HCT116 (cell line): ENCODE measurements around the gene AMDHD2. TPM values are rescaled to one million over a fixed set of nuclear protein-coding genes. Genes with fewer than 3 reads are reported as not detected.

ENCODE experiments used
- ATAC-seq: fragments of 200-7000 bp; cut with Tn5 transposase; 2 replicates; pipeline ENCODE4 v1.9.1; 2020; ENCODE audit warnings: mild to moderate bottlenecking, moderate library complexity
- BruUV-seq: library from RNA; stranded (reverse); fragments of 400-500 nt; replicated peaks from 2 replicates; lab custom pipeline; 2021; lab: Mats Ljungman, UMichigan
- CTCF ChIA-PET: fragments of 300-600 bp; sonication (Branson Sonifier 250); formaldehyde crosslinking; loops from one replicate; lab custom pipeline; 2021; ENCODE audit warnings: antibody characterized with exemption; lab: Charles Lee
- POLR2A ChIA-PET: fragments of 300-600, 350-600 bp; sonication (Branson Sonifier 250); formaldehyde crosslinking; loops from one replicate; lab custom pipeline; 2021; ENCODE audit warnings: antibody characterized with exemption; lab: Charles Lee
- RAD21 ChIA-PET, 2 experiments: fragments of 300-600 bp; sonication (Branson Sonifier 250); formaldehyde crosslinking; loops; one replicate each; lab custom pipeline; 2023; ENCODE audit warnings: low total read pairs in 2 of 2; ENCODE audit not compliant: uncharacterized antibody in 2 of 2, unreplicated experiment in 2 of 2, low non-redundant PET in 1 of 2; lab: Charles Lee
- DNase-seq: peaks from one replicate; pipeline ENCODE4 v3.0.0-alpha.2; 2010; ENCODE audit warnings: low read depth, low spot score
- H2AFZ ChIP-seq: fragments of 200-600 bp; shearing (Covaris generic), sonication (generic); 2 replicates; pipeline ENCODE4 v1.6.1; 2017; ENCODE audit warnings: low read depth, mixed run types, mixed read lengths, antibody characterized with exemption, low read length; ENCODE audit not compliant: poor library complexity, severe bottlenecking
- H3K27ac ChIP-seq: 2 replicates; pipeline ENCODE4 v1.5.1; 2012; ENCODE audit warnings: low read depth, low read length
- H3K27me3 ChIP-seq: fragments of 200-600 bp; sonication (generic); 2 replicates; pipeline ENCODE4 v1.6.1; 2016; ENCODE audit warnings: mixed run types, low read length, mixed read lengths; ENCODE audit not compliant: insufficient read depth
- H3K36me3 ChIP-seq, 2 experiments: fragments of 200-500 bp in 1 of 2; fragments of 200-600 bp in 1 of 2; sonication (Bioruptor generic) in 1 of 2; sonication (generic) in 1 of 2; 2 replicates each; pipeline versions ENCODE4 v1.5.1 to v1.6.1; 2014 to 2016; ENCODE audit warnings: low read length in 2 of 2, inconsistent platforms in 1 of 2, mixed read lengths in 1 of 2, mixed run types in 1 of 2; ENCODE audit not compliant: insufficient read depth in 2 of 2, control insufficient read depth in 1 of 2
- H3K4me1 ChIP-seq, 2 experiments: fragments of 200-600 bp in 1 of 2; sonication (generic) in 1 of 2; 2 replicates each; pipeline versions ENCODE4 v1.5.1 to v1.6.1; 2012 to 2017; ENCODE audit warnings: low read length in 2 of 2, inconsistent platforms in 1 of 2, mild to moderate bottlenecking in 1 of 2, mixed read lengths in 1 of 2, mixed run types in 1 of 2, moderate library complexity in 1 of 2; ENCODE audit not compliant: insufficient read depth in 2 of 2, control insufficient read depth in 1 of 2
- H3K4me2 ChIP-seq: fragments of 200-600 bp; sonication (generic); 2 replicates; pipeline ENCODE4 v1.6.1; 2017; ENCODE audit warnings: mixed run types, low read length, mixed read lengths
- H3K4me3 ChIP-seq, 2 experiments: fragments of 200-600 bp in 1 of 2; sonication (generic) in 1 of 2; replicated peaks in 1 of 2; 2 replicates each; pipeline ENCODE4 v1.5.1; 2011 to 2016; ENCODE audit warnings: low read length in 2 of 2, control low read depth in 1 of 2, low read depth in 1 of 2, mild to moderate bottlenecking in 1 of 2, mixed read lengths in 1 of 2, mixed run types in 1 of 2
- H3K79me2 ChIP-seq: fragments of 200-600 bp; sonication (generic); 2 replicates; pipeline ENCODE4 v1.6.1; 2017; ENCODE audit warnings: mild to moderate bottlenecking, mixed run types, low read length, moderate library complexity, mixed read lengths; ENCODE audit not compliant: insufficient read depth
- H3K9ac ChIP-seq: fragments of 200-600 bp; sonication (generic); 2 replicates; pipeline ENCODE4 v1.6.1; 2016; ENCODE audit warnings: low read length, mixed read lengths
- H3K9me2 ChIP-seq: fragments of 200-600 bp; sonication (generic), shearing (Covaris generic); 2 replicates; pipeline ENCODE4 v1.6.1; 2017; ENCODE audit warnings: mixed run types, mild to moderate bottlenecking, moderate library complexity; ENCODE audit not compliant: insufficient read depth
- H3K9me3 ChIP-seq, 2 experiments: fragments of 200-500 bp in 1 of 2; fragments of 200-600 bp in 1 of 2; sonication (Bioruptor generic) in 1 of 2; sonication (generic) in 1 of 2; 2 replicates each; pipeline ENCODE4 v1.6.1; 2014 to 2017; ENCODE audit warnings: low read length in 2 of 2, mixed read lengths in 2 of 2, inconsistent platforms in 1 of 2, low read depth in 1 of 2, mild to moderate bottlenecking in 1 of 2, mixed run types in 1 of 2, moderate library complexity in 1 of 2; ENCODE audit not compliant: control insufficient read depth in 1 of 2, insufficient read depth in 1 of 2
- H4K20me1 ChIP-seq: fragments of 200-600 bp; sonication (generic), shearing (Covaris generic); 2 replicates; pipeline ENCODE4 v1.6.1; 2017; ENCODE audit warnings: mixed run types, mild to moderate bottlenecking, moderate library complexity; ENCODE audit not compliant: insufficient read depth
- ATF3 ChIP-seq: IDR thresholded peaks from 2 replicates; pipeline ENCODE4 v1.6.1; 2012
- CBX3 ChIP-seq: IDR thresholded peaks from 2 replicates; pipeline ENCODE4 v1.6.1; 2012; ENCODE audit warnings: low read depth
- CEBPB ChIP-seq: IDR thresholded peaks from 2 replicates; pipeline ENCODE4 v1.6.1; 2012; ENCODE audit warnings: low read depth
- CTCF ChIP-seq, 3 experiments: fragments of 200-600 bp in 1 of 3; sonication (generic) in 1 of 3; IDR thresholded peaks in 2 of 3; conservative IDR thresholded peaks in 1 of 3; 2 replicates each; pipeline ENCODE4 v1.5.1; 2012 to 2017; ENCODE audit warnings: low read depth in 2 of 3, low read length in 2 of 3, antibody characterized with exemption in 1 of 3, borderline replicate concordance in 1 of 3, control low read depth in 1 of 3, mild to moderate bottlenecking in 1 of 3, mixed read lengths in 1 of 3, mixed run types in 1 of 3, moderate library complexity in 1 of 3; ENCODE audit not compliant: insufficient read depth in 1 of 3
- EGR1 ChIP-seq: IDR thresholded peaks from 2 replicates; pipeline ENCODE4 v1.6.1; 2012; ENCODE audit warnings: low read depth
- EZH2phosphoT487 ChIP-seq: fragments of 200-600 bp; IDR thresholded peaks from 2 replicates; pipeline ENCODE4 v1.6.1; 2018; ENCODE audit warnings: antibody characterized with exemption, borderline replicate concordance
- FOSL1 ChIP-seq: IDR thresholded peaks from 2 replicates; pipeline ENCODE4 v1.6.1; 2012; ENCODE audit warnings: low read depth
- POLR2A ChIP-seq: IDR thresholded peaks from 2 replicates; pipeline ENCODE4 v1.7.0; 2011; ENCODE audit warnings: borderline replicate concordance; ENCODE audit not compliant: insufficient read depth, insufficient read length; ENCODE audit errors: extremely low read depth
- POLR2AphosphoS5 ChIP-seq: IDR thresholded peaks from 2 replicates; pipeline ENCODE4 v1.6.1; 2011; ENCODE audit warnings: mild to moderate bottlenecking, low read depth, low read length, moderate library complexity
- SIN3A ChIP-seq: IDR thresholded peaks from 2 replicates; pipeline ENCODE4 v1.6.1; 2012; ENCODE audit warnings: low read depth
- SP1 ChIP-seq: IDR thresholded peaks from 2 replicates; pipeline ENCODE4 v1.6.1; 2012; ENCODE audit warnings: low read depth
- TCF7L2 ChIP-seq: IDR thresholded peaks from 2 replicates; pipeline ENCODE4 v1.7.0; 2011; ENCODE audit warnings: borderline replicate concordance, inconsistent platforms; ENCODE audit not compliant: insufficient read depth, insufficient read length; ENCODE audit errors: extremely low read depth
- ZBTB33 ChIP-seq: IDR thresholded peaks from 2 replicates; pipeline ENCODE4 v1.6.1; 2011; ENCODE audit warnings: mild to moderate bottlenecking, low read length, moderate library complexity; ENCODE audit not compliant: insufficient replicate concordance; ENCODE audit errors: extremely low read depth
- ZFX ChIP-seq: fragments of 450-650 bp; IDR thresholded peaks from 2 replicates; pipeline ENCODE4 v1.6.1; 2017
- intact Hi-C: fragments of 100-400 bp; cut with micrococcal nuclease; formaldehyde crosslinking; loops from 2 replicates; pipeline ENCODE4 v1.10.0; 2022
- total RNA-seq: library from RNA; stranded (reverse); gene quantifications from one replicate; pipeline ENCODE4 v1.2.1, GENCODE V29; 2021; ENCODE audit not compliant: unreplicated experiment

The AMDHD2 gene
- total RNA-seq, 1 experiment from 2014 or later, result 42.9 TPM

- ChIA-PET CTCF (interaction anchor here (1.0 to 1.2 kb wide), 2 partner anchors 16 to 281 kb away, joined by 3 to 4 read pairs; partner anchors contain the start of gene TEDC2), RAD21 (interaction anchor here in 1 of 2 experiments (0.8 kb wide), 1 partner anchor 26 kb away, joined by 3 read pairs; no protein-coding TSS in a partner anchor), POLR2A (interaction anchor here (1.3 kb wide), 1 partner anchor 16 kb away, joined by 8 read pairs; the partner anchor contains the start of gene TEDC2)
- H3K9ac ChIP-seq, result peak overlapping the region; percentile 67
- no peaks in the 10 kb centered on the region for H4K20me1 ChIP-seq
- intact Hi-C loops, result no loop called here
- peaks cover 22 to 41% of the 10 kb centered on the region in 2 experiments for H3K4me1 ChIP-seq
- H3K4me2 ChIP-seq, result peak overlapping the region; percentile 94
- peak overlapping the region; percentile 71 for H3K27ac ChIP-seq
- H3K36me3 ChIP-seq, result no peaks in the 10 kb centered on the region
- TF ChIP-seq CEBPB, result no peak
- TF ChIP-seq POLR2AphosphoS5, result no peak
- peak; percentile 33 for TF ChIP-seq TCF7L2
- no peak overlapping the region for H2AFZ ChIP-seq
- peak overlapping the region; percentile 55 to 87 for H3K4me3 ChIP-seq
- ATAC-seq, result peak; percentile 57
- H3K27me3 ChIP-seq, result no peaks in the 10 kb centered on the region
- no peaks in the 10 kb centered on the region for H3K9me2 ChIP-seq
- BruUV-seq, result no TSS peak
- peaks cover 36% of the 10 kb centered on the region; the same call in 1 of the 2 replicates for H3K79me2 ChIP-seq
- H3K9me3 ChIP-seq, result no peaks in the 10 kb centered on the region
- DNase-seq, result no peak
Observed at GRCh38 chr16:2475413-2476344, 44.5 kb upstream of the AMDHD2 start.

GRCh38 chr16:2476345-2476720, 43.8 kb upstream of the AMDHD2 start:
- RAD21 ChIA-PET, result no interaction called here
- CTCF ChIA-PET, result no interaction called here
- Histone ChIP-seq H2AFZ (no peak overlapping the region), H3K4me2 (peak overlapping the region; percentile 94), H3K27me3 (no peaks in the 10 kb centered on the region), H3K9me2 (no peaks in the 10 kb centered on the region), H3K9me3 (no peaks in the 10 kb centered on the region), H4K20me1 (no peaks in the 10 kb centered on the region), H3K27ac (no peak overlapping the region), H3K36me3 (no peaks in the 10 kb centered on the region), H3K4me3 (no peak overlapping the region), H3K9ac (no peak overlapping the region), H3K4me1 (peaks cover 19 to 34% of the 10 kb centered on the region in 2 experiments), H3K79me2 (peaks cover 36% of the 10 kb centered on the region; the same call in 1 of the 2 replicates)
- ATAC-seq, result no peak
- no peak for DNase-seq
- no TSS peak for BruUV-seq
- POLR2A ChIA-PET, result no interaction called here
- intact Hi-C loops, result no loop called here
- TF ChIP-seq ATF3 (no peak), CBX3 (no peak), EZH2phosphoT487 (no peak), EGR1 (no peak), ZBTB33 (no peak), CTCF (IDR thresholded peaks at IDR 0.05 in 2 of 3, conservative IDR thresholded peaks at IDR 0.05 in 1 of 3; ENCODE audit: borderline replicate concordance in 1 of 3, insufficient read depth in 1 of 3, low read depth in 2 of 3, low read length in 2 of 3) (no peak), ZFX (no peak), FOSL1 (no peak), POLR2A (no peak), POLR2AphosphoS5 (no peak), SP1 (no peak), SIN3A (no peak)
